Measurements from ENCODE around the gene TMC4.

TMC4 gene

DNA sequence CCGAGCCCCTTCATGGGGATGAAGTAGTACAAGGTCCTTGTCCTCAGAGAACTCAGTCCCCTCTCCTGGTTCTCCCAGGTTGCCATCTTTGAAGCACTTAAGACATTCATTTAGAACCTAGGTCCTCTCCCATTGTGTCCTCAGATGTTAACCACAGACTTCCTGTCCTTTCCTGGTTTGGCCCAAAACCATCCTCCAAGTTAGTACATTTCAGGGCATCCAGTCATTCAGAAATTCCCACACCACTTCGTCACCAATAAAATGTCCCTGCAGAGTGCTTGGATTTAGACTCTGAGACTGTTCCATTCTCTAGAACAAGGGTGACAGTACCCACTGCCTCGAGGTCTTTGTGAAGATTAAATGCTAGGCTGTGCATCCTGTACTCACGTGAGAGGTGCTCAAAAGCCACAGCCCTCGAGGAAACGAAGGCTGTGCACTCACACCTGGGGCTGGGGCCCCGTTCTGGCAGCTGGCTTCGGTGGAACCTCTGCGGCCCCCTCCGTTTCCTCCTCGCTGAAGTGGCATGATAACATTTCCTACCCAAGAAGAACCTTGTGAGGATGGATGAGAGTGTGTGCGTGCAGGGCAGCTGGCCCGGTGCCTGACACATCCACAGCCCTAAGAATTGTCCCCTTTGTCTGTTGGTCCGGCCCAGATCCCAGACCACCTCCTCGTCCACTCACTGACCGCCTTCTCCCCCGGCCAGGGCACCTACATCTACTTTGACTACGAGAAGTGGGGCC lies 18.2 kb downstream of the TMC4 start:
- DNase-seq (ENCODE audit: low read depth in 3 of 3, low spot score in 1 of 3) = no peak

DNA sequence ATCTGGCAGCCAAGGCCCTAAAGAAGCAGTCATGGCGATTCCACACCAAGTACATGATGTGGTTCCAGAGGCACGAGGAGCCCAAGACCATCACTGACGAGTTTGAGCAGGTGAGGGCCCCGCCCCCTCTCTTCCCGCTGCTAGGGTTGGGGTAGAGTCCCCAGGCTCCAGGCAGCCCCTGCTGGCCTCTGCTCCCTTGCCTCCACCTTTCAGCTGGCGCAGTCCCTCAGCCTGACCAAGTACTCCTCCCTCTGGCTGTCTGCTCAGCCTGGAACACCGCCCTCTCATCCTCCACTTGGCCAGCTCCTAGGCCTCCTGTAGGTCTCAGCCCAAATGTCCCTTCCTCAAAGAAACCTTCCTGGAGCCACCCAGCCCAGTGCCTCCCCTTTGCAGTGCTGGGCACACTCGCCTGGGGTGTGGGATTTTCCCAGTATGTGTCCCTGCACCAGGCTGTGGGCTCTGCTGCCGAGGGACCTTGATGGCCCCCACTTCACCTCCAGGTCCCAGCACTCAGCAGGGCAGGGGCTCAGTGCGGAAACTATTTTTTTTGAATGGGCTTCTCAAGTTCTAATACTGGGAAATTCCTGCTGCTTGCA lies 19.1 kb downstream of the TMC4 start:
- DNase-seq (ENCODE audit: low read depth in 3 of 3, low spot score in 1 of 3) = no peak

DNA sequence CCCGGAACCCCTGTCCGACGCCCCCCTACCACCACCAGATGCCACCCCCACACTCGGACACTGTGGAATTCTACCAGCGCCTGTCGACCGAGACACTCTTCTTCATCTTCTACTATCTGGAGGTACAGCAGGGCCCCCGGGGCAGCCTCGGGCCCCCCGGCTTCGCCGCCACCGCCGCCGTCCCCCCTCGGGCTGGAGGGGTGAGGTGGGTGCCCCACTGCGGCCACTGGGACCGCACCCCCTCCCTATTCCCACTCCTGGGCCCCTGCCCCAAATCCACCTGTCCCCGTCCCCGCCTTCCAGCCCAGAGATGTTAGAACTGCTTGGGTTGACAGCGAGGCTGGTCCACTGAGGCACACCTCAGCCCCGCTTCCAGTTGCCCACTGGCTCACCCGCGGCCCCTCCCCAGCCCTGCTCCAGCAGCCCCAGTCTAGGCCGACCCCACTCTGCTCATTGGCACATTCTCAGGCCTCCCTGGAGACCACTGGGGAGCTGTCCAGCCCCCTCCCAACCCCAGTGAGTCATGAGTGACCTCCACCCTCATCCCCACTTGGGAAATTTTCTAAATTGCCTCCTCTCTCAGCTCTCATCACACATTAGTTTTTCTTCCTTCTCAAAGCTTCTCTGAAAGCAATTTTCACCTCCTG lies 20.0 kb downstream of the TMC4 start:
- no peak for DNase-seq (ENCODE audit: low read depth in 3 of 3, low spot score in 1 of 3)

DNA sequence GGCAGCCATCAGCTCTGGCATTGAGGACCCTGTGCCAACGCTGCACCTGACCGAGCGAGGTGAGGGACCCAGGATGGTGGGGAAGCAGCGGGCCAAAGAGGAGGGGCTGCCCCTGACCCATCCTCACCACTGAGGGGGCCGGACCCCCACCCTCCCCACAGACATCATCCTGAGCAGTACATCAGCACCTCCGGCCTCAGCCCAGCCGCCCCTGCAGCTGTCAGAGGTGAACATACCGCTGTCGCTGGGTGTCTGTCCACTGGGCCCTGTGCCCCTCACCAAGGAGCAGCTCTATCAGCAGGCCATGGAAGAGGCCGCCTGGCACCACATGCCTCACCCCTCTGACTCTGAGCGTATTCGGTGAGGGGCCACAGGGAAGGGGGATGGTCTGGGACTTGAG lies 20.7 kb downstream of the TMC4 start:
- no peak for DNase-seq (ENCODE audit: low read depth in 3 of 3, low spot score in 1 of 3)

DNA sequence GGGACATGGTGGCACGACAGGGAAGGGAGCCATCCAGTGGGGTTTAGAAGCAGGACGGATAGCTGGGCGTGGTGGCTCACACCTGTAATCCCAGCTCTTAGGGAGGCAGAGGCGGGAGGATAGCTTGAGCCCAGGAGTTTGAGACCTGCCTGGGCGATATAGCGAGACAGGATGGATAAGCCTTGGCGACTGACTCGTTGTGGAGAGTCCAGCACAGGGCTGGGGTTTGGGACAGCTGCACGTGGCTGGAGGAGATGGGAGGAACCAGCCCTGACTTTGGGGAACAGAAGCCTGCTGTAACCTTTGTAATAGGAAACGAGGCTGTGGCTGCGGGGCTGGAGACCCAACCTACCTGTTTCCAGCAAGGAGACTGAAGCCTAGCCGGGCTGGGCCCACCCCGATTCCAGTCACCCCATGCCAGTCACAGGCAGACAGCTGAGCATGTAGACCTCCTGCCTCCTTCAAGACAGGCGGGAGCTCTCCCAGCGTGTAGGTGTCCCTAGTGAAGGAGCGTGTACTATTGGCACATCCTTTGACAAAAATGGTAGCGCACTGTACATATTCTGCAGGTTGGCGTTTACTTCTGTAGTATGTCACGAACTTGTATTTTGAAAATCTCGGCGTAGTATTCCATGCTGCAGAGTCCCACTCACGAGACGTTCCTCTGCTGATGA lies 21.5 kb downstream of the TMC4 start:
- DNase-seq (ENCODE audit: low read depth in 3 of 3, low spot score in 1 of 3) = no peak

DNA sequence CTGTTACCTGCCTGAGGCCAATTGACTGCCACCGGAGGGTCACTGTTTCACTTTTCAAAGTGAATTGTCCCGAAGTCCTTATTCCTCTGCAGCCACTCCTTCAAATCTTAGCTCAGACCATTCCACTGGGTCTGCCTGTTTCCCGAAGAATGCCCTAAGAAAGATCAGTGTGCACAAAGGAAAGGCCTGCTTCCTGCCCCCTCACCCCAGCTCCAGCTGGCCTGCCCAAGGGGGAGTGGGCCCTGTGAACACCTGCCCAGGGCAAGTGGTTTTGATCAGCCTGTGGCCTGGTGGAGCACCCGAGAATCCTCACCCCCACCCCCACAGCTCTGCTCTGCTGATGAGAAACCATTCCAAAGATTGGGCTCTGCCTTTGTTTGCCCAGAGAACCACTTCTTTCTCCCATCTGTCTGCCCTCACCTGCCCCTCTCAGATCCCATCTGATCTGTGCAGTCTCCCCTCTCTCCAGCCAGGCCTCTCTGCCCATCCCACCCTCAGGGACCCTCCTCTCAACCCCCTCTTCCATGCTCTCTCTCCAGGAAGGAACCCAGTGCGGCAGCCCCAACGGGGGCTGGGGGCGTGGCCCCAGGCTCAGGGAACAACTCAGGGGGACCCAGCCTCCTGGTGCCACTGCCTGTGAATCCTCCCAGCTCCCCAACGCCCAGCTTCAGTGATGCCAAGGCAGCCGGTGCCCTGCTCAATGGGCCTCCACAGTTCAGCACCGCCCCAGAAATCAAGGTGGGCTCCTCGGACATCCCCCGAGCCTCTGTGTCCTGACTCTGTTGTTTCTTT lies 23.7 kb downstream of the TMC4 start:
- DNase-seq (ENCODE audit: low read depth in 3 of 3, low spot score in 1 of 3) = no peak

DNA sequence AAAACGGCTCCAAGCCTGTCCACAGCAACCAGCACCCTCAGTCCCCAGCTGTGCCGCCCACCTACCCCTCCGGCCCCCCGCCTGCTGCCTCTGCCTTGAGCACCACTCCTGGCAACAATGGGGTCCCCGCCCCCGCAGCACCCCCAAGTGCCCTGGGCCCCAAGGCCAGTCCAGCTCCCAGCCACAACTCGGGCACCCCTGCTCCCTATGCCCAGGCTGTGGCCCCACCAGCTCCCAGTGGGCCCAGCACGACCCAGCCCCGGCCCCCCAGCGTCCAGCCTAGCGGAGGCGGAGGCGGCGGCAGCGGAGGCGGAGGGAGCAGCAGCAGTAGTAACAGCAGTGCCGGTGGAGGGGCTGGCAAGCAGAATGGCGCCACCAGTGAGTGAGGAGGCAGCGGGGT lies 24.8 kb downstream of the TMC4 start:
- DNase-seq (ENCODE audit: low read depth in 3 of 3, low spot score in 1 of 3) = no peak

DNA sequence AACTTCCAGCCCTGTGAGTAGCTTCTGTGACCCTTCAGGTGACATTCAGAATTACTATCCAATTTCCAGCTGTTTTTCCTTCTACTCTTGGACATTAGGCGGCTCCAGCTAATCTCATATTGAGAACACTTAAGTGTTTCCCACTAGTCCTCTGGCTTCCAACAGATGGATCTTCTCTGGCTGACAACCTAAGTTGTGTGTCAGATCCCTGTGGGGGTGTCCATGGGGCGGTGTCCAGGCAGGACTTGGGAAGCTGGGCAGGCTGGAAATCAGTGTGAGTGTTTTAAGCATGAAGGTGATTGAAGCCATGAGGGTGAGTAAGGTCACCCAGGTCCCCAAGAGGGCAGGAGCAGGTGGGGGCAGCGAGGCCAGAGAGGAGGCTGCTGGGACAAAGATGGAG lies 25.3 kb downstream of the TMC4 start:
- no peak for DNase-seq (ENCODE audit: low read depth in 3 of 3, low spot score in 1 of 3)

DNA sequence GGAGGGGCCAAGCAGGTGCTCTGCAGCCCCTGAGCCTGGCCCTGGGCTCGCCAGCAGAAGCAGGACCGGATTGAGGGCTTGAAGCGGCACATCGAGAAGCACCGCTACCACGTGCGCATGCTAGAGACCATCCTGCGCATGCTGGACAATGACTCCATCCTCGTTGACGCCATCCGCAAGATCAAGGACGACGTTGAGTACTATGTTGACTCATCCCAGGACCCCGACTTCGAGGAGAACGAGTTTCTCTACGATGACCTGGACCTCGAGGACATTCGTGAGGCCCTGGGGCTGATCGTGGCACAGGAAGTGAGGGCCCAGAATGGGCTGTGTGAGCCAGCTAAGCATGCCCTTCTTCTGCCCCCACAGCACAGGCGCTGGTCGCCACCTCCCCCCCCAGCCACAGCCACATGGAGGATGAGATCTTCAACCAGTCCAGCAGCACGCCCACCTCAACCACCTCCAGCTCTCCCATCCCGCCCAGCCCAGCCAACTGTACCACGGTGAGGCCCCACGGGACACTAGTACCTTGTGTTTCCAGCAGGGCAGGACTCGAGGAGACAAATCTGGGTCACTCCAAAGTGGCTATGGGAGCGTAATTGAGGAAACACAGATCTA lies 27.3 kb downstream of the TMC4 start:
- no peak for DNase-seq (ENCODE audit: low read depth in 3 of 3, low spot score in 1 of 3)

DNA sequence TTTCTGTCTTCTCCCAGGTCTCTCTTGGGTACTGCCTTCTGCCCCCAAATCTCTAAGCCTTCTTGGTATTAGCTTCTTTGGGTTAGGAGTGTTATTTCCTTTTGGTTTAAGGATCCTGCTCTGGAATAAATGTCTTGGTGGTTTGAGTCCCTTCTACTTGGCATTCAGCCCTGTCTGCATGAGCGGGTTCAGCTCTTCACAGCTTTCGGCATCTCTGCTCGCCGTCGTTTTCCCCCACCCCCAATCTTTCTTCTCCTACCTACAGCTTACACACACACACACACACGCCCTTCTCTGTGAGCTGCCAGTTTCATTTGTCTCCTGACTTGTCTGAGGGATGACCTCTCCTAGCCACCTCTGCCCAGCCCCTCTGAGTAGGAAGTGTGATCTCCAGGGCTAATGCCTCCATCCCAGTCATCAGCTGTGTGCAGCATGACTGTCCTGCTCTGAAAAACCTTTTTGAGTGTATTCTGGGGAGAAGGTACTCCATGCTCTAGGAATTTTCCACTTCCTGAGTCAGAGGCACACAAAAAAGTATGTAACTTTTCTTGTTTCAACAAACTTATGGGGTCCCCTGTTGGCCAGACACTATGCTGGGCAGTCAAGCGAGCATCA lies 30.7 kb downstream of the TMC4 start:
- DNase-seq (ENCODE audit: low read depth in 3 of 3, low spot score in 1 of 3) = no peak

DNA sequence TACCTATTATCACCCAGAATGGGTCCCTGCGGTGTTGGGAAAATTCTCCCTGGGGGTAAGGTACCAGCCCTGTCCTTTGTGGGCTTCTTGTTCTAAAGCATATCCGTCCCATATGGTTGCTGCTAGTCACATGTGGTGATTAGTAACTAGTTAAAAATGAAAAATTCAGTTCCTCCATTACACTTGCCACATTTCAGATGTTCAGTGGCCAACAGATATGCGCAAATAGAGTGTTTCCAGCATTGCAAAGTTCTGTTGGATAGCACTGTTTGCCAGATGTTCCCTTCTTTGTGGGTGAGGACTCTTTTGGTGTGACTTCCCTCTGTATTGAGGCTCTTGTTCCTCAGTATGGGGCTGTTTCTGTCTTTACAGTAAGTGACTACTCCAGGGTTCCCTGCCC lies 31.6 kb downstream of the TMC4 start:
- no peak for DNase-seq (ENCODE audit: low read depth in 3 of 3, low spot score in 1 of 3)

DNA sequence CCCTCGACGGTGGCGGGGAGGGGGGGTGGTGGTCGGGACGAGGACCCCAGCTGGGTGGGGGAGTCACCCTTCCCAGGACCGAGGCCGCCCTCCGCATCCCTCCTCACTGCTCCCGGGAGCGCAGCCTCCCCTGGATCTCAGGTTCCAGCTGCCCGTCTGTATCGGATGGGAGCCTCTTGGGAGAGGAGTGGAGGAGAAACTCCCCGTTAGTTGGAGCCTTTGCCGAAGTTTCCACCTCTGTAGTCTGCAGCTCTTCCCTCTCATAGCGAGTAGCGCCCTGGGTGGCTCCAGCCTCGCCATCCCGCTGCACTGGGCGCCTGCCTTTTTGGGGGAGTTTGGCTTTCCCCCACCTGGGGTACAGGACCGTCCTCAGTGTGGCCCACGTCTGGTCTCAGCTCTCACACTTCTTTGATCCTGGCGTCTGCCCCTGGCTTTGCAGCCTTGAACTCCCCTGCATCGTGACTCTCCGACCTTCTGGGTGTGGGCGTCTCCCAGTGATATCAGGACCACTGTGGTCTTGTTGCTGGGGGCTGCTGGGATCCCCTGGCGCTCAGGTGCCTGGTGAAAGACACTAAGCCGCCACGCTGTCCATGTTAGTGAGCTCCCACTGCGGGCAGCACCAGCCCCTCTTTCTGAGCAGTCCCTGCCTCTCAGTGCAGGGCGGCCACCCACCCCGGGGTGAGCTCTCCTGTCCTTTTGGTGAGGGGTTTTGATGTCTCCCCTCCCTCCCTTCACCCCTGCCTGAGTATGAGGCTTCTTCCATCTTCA lies 34.3 kb downstream of the TMC4 start:
- DNase-seq (ENCODE audit: low read depth in 3 of 3, low spot score in 1 of 3) = no peak

DNA sequence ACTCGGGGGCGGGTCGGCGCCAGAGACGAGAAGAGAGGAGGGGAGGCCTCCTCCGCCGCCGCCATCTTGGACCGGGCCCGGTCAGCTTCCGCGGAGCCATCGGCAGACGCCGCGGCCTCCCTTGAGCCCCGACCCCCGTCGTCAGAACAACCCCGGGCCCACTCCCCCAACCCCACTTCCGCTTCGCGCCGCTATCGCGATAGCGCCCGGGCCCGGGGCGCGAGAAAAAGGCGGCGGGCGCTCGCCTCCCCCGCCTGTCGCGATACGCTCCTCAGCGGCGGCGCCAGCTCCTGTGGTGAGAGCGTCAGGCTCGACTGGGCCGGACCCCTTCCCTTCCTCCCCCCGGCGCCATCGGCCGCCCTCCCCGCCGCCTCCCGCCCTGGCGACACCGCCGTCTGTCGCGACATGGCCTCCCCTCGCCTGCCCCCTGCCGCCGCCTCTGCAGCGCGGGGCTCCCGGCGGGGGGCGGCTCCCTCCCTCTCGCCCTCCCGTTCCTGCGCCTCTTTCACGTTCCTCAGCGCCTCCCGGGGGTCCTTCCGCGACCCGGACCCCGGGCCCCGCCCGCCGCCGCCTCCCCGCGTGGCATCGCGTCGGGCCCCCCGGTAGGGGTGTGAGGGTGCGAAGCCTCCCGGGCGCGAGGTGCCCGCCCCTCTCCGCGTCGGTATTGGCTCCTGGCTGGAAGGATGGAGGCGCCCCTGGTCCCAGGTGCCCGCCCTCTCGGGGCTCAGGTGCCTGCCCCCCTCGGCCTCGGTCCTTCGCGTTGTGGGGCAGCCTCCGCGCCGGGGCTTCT lies 35.1 kb downstream of the TMC4 start, which contains the start of gene CNOT3:
TSS of gene CNOT3 (plus strand) at position 64 of the 790 bp plus-strand sequence. CDS start 5,217 bp downstream, outside the sequence.
- DNase-seq (ENCODE audit: low read depth in 3 of 3, low spot score in 1 of 3) = no peak

DNA sequence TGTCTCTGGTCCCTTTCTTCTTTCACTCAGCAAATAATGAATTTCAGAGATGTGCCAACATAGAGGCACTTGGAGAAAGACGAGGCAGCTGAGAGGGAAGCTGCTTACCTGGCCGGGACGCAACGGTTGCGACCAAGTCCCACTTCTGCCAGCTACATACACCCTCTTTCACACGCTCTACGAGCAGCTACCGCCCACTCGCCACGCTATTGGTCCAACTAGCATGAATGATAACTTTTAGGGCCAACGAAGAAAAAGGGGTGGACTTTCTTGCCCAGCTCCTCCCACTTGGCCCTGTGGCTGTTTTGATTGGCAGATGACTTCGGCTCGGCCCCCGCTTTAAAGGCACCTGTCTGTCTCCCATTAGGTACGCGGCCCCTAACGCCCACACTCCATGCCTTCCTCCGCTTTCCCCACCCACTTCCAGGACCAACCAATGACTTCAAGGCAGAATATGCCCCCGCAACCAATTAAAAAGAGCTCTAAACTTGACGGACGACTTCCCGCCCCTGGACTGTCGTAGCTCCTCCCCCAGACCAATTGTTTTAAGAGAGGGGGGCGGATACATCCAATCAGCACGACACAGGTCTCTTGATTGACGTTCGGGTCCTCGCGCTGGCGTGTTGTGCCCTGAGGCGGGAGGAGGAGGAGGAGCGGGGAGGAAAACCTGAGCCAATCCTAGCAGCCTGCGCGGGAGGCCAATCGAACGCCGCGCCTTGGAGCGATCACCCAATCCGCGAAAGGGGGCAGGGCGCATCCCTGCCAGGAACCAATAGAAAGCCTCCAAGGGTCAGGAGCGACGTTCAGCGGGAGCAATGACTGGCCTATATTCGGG lies 35.9 kb downstream of the TMC4 start:
- DNase-seq (ENCODE audit: low read depth in 3 of 3, low spot score in 1 of 3) = peak; percentile 91 to 99 (median 98)

DNA sequence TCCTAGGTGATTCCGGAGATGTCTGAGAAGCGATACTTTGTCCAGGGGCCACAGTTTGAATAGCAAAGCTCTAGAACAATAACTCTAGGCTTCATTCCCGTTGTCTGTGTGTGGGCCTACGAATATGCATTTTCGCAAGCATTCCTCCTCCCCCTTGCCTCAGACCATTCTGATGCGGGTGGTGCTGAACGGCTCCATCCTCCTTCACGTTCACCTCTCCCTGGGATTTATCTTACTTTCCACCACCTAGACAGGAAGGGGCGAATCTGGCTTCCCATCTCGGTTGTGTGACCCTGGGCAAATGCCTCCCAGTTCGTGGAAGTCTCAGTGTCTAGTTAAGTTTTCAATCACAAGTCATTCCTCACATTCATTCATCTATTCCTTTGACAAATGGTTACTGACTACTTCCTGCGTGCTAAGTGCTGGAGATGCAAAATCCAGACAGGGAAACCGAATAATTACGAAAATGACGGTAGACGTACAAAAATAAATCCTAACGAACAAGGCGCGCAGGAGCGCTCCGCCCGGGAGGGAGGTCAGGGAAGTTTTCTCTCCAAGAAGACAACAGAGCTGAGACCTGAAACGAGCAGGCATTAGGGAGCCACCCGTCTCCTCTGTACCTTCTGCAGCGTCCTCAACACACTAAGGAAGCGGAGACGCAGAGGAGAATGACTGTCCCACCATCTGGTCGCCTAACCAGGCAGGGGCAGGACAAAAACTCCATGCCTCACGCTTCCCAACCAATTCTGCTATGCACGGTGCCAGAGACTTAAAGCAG lies 36.7 kb downstream of the TMC4 start:
- no peak for DNase-seq (ENCODE audit: low read depth in 3 of 3, low spot score in 1 of 3)

DNA sequence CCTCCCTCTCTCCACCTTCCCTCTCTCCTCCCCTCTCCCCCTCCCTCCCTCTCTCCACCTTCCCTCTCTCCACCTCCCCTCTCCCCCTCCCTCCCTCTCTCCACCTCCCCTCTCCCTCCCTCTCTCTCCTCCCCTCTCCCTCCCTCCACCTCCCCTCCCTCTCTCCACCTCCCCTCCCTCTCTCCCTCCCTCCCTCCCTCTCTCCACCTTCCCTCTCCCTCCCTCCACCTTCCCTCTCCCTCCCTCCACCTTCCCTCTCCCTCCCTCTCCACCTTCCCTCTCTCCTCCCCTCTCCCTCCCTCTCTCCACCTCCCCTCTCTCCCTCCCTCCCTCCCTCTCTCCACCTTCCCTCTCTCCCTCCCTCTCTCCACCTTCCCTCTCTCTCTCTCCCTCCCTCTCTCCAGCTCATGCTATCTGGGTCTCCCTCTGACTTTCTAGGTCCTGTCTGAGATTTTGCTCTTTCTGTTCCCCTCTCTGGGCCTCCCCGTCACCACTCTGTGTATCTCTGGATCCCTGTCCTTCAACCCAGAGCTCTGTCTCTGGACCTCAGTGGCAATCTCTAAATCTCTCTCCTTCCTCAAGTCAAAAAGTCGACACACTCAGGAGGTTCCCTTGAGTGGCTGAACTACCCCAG lies 38.9 kb downstream of the TMC4 start:
- no peak for DNase-seq (ENCODE audit: low read depth in 3 of 3, low spot score in 1 of 3)

Data from stimulated activated CD4-positive, alpha-beta T cell treated with anti-CD3 and anti-CD28 coated beads, TNF-alpha, amount 100 ng/mL, for 1 hour (primary cell).